Panc1 (cell line): ENCODE data around the gene GPR152. TPM values are rescaled to one million over a fixed set of nuclear protein-coding genes. Genes with fewer than 3 reads are reported as not detected.

Experiments
- ATAC-seq: fragments of 200-7000 bp; cut with Tn5 transposase; 2 replicates; pipeline ENCODE4 v1.9.1; 2020; ENCODE audit warnings: mild to moderate bottlenecking, moderate library complexity
- BruUV-seq: library from RNA; stranded (reverse); fragments of 400-500 nt; replicated peaks from 2 replicates; lab custom pipeline; 2021; lab: Mats Ljungman, UMichigan
- CTCF ChIA-PET: fragments of 300-600 bp; sonication (Branson Sonifier 250); formaldehyde crosslinking; loops from one replicate; lab custom pipeline; 2022; ENCODE audit warnings: antibody characterized with exemption; lab: Charles Lee
- POLR2A ChIA-PET: fragments of 300-600 bp; sonication (Branson Sonifier 250); formaldehyde crosslinking; loops from one replicate; lab custom pipeline; 2022; ENCODE audit warnings: antibody characterized with exemption; lab: Charles Lee
- DNase-seq: peaks from one replicate; pipeline ENCODE4 v3.0.0-alpha.2; 2010; ENCODE audit warnings: low read depth, low spot score
- H3K27ac ChIP-seq: 2 replicates; pipeline ENCODE4 v1.5.1; 2011; ENCODE audit warnings: mild to moderate bottlenecking, low read length, inconsistent platforms
- H3K27me3 ChIP-seq: fragments of 200-500 bp; sonication (Bioruptor generic); 2 replicates; pipeline ENCODE4 v1.6.0; 2014; ENCODE audit warnings: low read length, inconsistent platforms; ENCODE audit not compliant: control insufficient read depth, insufficient read depth
- H3K36me3 ChIP-seq: fragments of 200-500 bp; sonication (Bioruptor generic); 2 replicates; pipeline ENCODE4 v1.5.1; 2014; ENCODE audit warnings: inconsistent platforms, mild to moderate bottlenecking, low read length, moderate library complexity; ENCODE audit not compliant: control insufficient read depth, insufficient read depth
- H3K4me1 ChIP-seq: 2 replicates; pipeline ENCODE4 v1.5.1; 2011; ENCODE audit warnings: inconsistent platforms, mild to moderate bottlenecking, low read length, moderate library complexity; ENCODE audit not compliant: control insufficient read depth, insufficient read depth
- H3K4me3 ChIP-seq, 2 experiments: 2 replicates each; pipeline ENCODE4 v1.5.1; 2011 to 2012; ENCODE audit warnings: low read depth in 2 of 2, low read length in 2 of 2, mild to moderate bottlenecking in 2 of 2, inconsistent platforms in 1 of 2, moderate library complexity in 1 of 2
- H3K9me3 ChIP-seq: fragments of 200-500 bp; sonication (Bioruptor generic); 2 replicates; pipeline ENCODE4 v1.5.1; 2014; ENCODE audit warnings: low read depth, mild to moderate bottlenecking, inconsistent platforms, low read length, moderate library complexity; ENCODE audit not compliant: control insufficient read depth, insufficient read depth
- POLR2AphosphoS5 ChIP-seq: IDR thresholded peaks from 2 replicates; pipeline ENCODE4 v1.6.1; 2012; ENCODE audit warnings: mild to moderate bottlenecking, low read depth, low read length, moderate library complexity
- SIN3A ChIP-seq: IDR thresholded peaks from 2 replicates; pipeline ENCODE4 v1.6.1; 2012; ENCODE audit warnings: low read depth, mild to moderate bottlenecking, low read length, moderate library complexity, borderline replicate concordance; ENCODE audit not compliant: insufficient read depth
- TCF7L2 ChIP-seq: IDR thresholded peaks from 2 replicates; pipeline ENCODE4 v1.6.1; 2011; ENCODE audit warnings: mild to moderate bottlenecking, low read depth, low read length, inconsistent platforms
- in situ Hi-C: cut with HindIII; loops from 2 replicates; pipeline ENCODE4 v1.10.0; 2016; ENCODE audit warnings: low sequenced_read_pairs, low pct_unique_long_range_greater_than_20kb
- intact Hi-C: fragments of 100-400 bp; cut with micrococcal nuclease; formaldehyde crosslinking; loops from one replicate; pipeline ENCODE4 v1.10.0; 2022; ENCODE audit not compliant: unreplicated experiment
- total RNA-seq: library from RNA; stranded (reverse); gene quantifications from one replicate; pipeline ENCODE4 v1.2.1, GENCODE V29; 2021; ENCODE audit not compliant: unreplicated experiment
- TF ChIP-seq, protein P1 (sequence below), 2 experiments: IDR thresholded peaks; 2 replicates each; pipeline ENCODE4 v1.6.1; 2011 to 2012; ENCODE audit warnings: low read depth in 2 of 2, control low read depth in 1 of 2, low read length in 1 of 2, mild to moderate bottlenecking in 1 of 2, moderate library complexity in 1 of 2; ENCODE audit not compliant: insufficient read depth in 1 of 2
- TF ChIP-seq, protein P2 (sequence below): fragments of 450-650 bp; IDR thresholded peaks from 2 replicates; pipeline ENCODE4 v1.5.1; 2017; ENCODE audit warnings: mild to moderate bottlenecking

Gene GPR152
- total RNA-seq, 1 experiment from 2014 or later = not detected

DNA sequence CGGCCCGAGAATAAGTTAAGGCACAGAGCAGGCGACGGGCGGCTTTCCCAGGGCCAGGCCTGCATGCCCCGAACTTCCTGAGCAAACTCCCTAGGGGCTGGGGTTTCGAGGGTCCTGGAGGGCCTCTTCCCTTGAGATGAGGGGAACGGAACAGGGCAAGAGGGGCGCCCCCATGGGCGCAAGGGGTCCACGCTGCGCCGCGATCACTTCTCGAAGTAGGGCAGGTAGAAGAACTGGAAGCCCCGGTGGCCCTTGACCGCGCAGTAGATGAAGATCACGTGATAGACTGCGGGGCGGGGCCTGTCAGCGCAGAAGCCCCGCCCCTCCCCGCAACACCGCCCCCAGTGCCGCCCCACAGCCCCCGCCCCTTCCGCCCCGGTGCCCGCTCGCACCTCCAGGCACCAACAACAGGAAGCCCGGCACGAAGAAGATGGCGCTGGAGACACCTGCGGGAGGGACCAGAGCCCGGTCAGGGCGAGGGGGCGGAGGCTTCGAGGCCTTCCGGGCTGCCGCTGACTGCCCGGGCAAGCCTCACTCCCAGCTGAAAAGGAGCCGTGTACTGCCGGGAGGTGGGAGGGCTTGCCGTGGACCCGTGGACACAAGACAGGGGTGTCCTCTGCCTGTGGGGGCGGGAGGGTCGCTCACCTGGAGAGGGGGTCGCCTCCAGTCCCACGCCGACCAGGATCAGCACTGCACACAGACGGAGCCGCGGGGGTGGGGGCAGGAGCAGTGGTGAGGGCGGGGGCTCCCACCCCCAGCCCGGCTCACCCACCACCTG is 12.1 kb upstream of the GPR152 start:
- intact Hi-C loops = no loop called here
- ChIA-PET CTCF (interaction anchor here (0.6 kb wide), 3 partner anchors 26 to 168 kb away, joined by 3 to 4 read pairs (median 3); no protein-coding TSS in a partner anchor), POLR2A (interaction anchor here (0.6 kb wide), 1 partner anchor 906 kb away, joined by 4 read pairs; no protein-coding TSS in a partner anchor)
- in situ Hi-C loops = no loop called here
- BruUV-seq = no TSS peak
- Histone ChIP-seq H3K9me3 (no peaks in the 10 kb centered on the region), H3K27me3 (no peaks in the 10 kb centered on the region), H3K4me1 (peaks cover 42% of the 10 kb centered on the region), H3K4me3 (peak overlapping the region; percentile 54 to 55), H3K27ac (peak overlapping the region; percentile 89), H3K36me3 (peaks cover 2% of the 10 kb centered on the region; the same call in 1 of the 2 replicates)
- TF ChIP-seq SIN3A (peak; percentile 72; the same call in 1 of the 2 replicates), POLR2AphosphoS5 (peak; percentile 81; the same call in 1 of the 2 replicates)
- TF ChIP-seq, protein P1, sequence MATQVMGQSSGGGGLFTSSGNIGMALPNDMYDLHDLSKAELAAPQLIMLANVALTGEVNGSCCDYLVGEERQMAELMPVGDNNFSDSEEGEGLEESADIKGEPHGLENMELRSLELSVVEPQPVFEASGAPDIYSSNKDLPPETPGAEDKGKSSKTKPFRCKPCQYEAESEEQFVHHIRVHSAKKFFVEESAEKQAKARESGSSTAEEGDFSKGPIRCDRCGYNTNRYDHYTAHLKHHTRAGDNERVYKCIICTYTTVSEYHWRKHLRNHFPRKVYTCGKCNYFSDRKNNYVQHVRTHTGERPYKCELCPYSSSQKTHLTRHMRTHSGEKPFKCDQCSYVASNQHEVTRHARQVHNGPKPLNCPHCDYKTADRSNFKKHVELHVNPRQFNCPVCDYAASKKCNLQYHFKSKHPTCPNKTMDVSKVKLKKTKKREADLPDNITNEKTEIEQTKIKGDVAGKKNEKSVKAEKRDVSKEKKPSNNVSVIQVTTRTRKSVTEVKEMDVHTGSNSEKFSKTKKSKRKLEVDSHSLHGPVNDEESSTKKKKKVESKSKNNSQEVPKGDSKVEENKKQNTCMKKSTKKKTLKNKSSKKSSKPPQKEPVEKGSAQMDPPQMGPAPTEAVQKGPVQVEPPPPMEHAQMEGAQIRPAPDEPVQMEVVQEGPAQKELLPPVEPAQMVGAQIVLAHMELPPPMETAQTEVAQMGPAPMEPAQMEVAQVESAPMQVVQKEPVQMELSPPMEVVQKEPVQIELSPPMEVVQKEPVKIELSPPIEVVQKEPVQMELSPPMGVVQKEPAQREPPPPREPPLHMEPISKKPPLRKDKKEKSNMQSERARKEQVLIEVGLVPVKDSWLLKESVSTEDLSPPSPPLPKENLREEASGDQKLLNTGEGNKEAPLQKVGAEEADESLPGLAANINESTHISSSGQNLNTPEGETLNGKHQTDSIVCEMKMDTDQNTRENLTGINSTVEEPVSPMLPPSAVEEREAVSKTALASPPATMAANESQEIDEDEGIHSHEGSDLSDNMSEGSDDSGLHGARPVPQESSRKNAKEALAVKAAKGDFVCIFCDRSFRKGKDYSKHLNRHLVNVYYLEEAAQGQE (IDR thresholded peaks at IDR 0.05; ENCODE audit: insufficient read depth in 1 of 2, low read depth in 2 of 2, low read length in 1 of 2) = no peak
- TF ChIP-seq, protein P2, sequence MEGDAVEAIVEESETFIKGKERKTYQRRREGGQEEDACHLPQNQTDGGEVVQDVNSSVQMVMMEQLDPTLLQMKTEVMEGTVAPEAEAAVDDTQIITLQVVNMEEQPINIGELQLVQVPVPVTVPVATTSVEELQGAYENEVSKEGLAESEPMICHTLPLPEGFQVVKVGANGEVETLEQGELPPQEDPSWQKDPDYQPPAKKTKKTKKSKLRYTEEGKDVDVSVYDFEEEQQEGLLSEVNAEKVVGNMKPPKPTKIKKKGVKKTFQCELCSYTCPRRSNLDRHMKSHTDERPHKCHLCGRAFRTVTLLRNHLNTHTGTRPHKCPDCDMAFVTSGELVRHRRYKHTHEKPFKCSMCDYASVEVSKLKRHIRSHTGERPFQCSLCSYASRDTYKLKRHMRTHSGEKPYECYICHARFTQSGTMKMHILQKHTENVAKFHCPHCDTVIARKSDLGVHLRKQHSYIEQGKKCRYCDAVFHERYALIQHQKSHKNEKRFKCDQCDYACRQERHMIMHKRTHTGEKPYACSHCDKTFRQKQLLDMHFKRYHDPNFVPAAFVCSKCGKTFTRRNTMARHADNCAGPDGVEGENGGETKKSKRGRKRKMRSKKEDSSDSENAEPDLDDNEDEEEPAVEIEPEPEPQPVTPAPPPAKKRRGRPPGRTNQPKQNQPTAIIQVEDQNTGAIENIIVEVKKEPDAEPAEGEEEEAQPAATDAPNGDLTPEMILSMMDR = no peak
- no peak for DNase-seq
- ATAC-seq = peak; percentile 76

DNA sequence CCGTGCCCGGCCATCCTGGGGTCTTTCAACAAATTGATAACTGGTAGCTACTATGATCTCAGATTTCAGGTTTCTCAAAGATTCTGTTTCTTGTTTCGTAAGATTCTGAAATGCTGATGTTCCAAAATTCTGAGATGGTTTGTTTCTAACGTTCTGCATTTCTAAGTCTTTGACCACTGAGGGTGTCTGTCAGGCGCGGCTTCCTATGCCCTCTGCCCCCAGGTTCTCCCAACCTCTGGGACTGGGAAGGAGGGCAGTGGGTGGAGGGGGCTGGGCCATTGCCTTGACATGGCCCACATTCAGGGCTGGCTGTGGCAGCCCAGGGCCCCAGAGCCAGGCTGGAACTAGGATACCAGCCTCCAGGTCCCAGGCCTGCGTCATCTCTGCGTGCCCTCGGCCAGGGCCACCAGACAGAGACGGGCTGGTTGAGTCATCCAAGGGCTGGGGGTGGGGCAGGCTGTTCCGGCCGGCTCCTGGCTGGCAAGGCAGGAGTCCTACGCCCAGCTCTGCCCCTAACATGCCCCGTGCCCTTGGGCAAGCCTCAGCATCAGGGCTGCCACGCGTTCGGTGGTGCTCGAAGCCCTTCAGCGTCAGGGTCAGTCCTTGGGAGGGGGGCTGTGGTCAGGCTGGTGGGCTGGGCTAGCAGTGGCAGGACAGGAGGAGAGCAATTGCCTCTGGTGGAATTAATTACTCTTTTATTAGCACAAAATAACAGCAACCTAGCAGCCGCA is 11.3 kb upstream of the GPR152 start:
- CTCF ChIA-PET = no interaction called here
- Histone ChIP-seq H3K9me3 (no peaks in the 10 kb centered on the region), H3K27ac (peak overlapping the region; percentile 80), H3K4me1 (peaks cover 38% of the 10 kb centered on the region), H3K36me3 (peaks cover 2% of the 10 kb centered on the region; the same call in 1 of the 2 replicates), H3K27me3 (no peaks in the 10 kb centered on the region), H3K4me3 (peak overlapping the region; percentile 54 to 55)
- no TSS peak for BruUV-seq
- intact Hi-C loops = no loop called here
- in situ Hi-C loops = no loop called here
- POLR2A ChIA-PET = interaction anchor here (0.7 kb wide), 1 partner anchor 1372 kb away, joined by 3 read pairs; no protein-coding TSS in a partner anchor
- DNase-seq (no peak), ATAC-seq (peak; percentile 23)
- TF ChIP-seq, protein P2 = no peak
- TF ChIP-seq SIN3A = no peak
- TF ChIP-seq, protein P1 (IDR thresholded peaks at IDR 0.05; ENCODE audit: insufficient read depth in 1 of 2, low read depth in 2 of 2, low read length in 1 of 2) = no peak
- no peak for TF ChIP-seq TCF7L2
- TF ChIP-seq POLR2AphosphoS5 = no peak
